Activated naive CD4-positive, alpha-beta T cell treated with anti-CD3 and anti-CD28 coated beads, Interleukin-2, amount 10 ng/mL, durations not matched to agents 7 days and 5 days (primary cell): ENCODE results near the gene KCNK7.

Experiments
- CTCF ChIA-PET: fragments of 350-600 bp; sonication (Branson Sonifier 250); formaldehyde crosslinking; loops from one replicate; lab custom pipeline; 2021; ENCODE audit warnings: antibody characterized with exemption; lab: Charles Lee
- DNase-seq: peaks from one replicate; pipeline ENCODE4 v3.0.0-alpha.2; 2020
- H3K27ac Mint-ChIP-seq: one replicate; pipeline ENCODE4 v1.8.0; 2021; ENCODE audit warnings: mild to moderate bottlenecking, moderate library complexity, mixed read lengths
- H3K27me3 Mint-ChIP-seq: one replicate; pipeline ENCODE4 v1.8.0; 2021; ENCODE audit warnings: mild to moderate bottlenecking, mixed read lengths
- H3K36me3 Mint-ChIP-seq: one replicate; pipeline ENCODE4 v1.8.0; 2021; ENCODE audit warnings: mixed read lengths
- H3K4me1 Mint-ChIP-seq: one replicate; pipeline ENCODE4 v1.8.0; 2021; ENCODE audit warnings: mixed read lengths
- H3K4me3 Mint-ChIP-seq: one replicate; pipeline ENCODE4 v1.8.0; 2021; ENCODE audit warnings: mild to moderate bottlenecking, moderate library complexity, mixed read lengths
- H3K9me3 Mint-ChIP-seq: one replicate; pipeline ENCODE4 v1.8.0; 2021; ENCODE audit warnings: mixed read lengths

Gene KCNK7

DNA sequence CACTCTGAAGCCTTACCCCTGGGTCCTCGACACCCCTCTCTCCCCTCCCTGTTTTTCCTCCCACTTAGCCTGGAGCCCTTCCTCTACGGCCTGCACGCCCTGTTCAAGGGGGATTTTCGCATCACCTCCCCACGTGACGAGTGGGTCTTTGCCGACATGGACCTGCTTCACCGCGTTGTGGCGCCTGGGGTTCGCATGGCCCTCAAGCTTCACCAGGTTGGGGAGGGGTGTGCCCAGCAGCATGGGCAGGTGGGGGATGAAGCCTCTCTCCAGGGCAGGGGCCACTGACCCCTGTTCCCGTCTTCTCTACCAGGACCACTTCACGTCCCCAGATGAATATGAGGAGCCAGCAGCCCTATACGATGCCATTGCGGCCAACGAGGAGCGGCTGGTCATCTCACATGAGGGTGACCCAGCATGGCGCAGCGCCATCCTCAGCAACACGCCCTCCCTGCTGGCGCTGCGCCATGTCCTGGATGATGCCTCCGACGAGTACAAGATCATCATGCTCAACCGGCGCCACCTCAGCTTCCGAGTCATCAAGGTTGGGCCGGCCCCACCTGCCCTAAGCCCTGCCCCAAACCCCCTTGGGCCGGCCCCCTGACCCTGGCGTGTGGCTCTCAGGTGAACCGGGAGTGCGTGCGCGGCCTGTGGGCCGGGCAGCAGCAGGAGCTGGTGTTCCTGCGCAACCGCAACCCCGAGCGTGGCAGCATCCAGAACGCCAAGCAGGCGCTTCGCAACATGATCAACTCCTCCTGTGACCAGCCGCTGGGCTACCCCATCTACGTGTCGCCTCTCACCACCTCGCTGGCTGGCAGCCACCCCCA, 39.5 kb upstream of the KCNK7 start:
- no peak overlapping the region for H3K27ac Mint-ChIP-seq
- CTCF ChIA-PET = no interaction called here
- H3K27me3 Mint-ChIP-seq = no peaks in the 10 kb centered on the region
- H3K36me3 Mint-ChIP-seq = peaks cover 30% of the 10 kb centered on the region
- H3K4me3 Mint-ChIP-seq = no peak overlapping the region
- no peak for DNase-seq
- H3K9me3 Mint-ChIP-seq = no peaks in the 10 kb centered on the region
- peaks cover 46% of the 10 kb centered on the region for H3K4me1 Mint-ChIP-seq

- DNase-seq = no peak
- CTCF ChIA-PET = no interaction called here
- peaks cover 41% of the 10 kb centered on the region for H3K4me1 Mint-ChIP-seq
- H3K9me3 Mint-ChIP-seq = no peaks in the 10 kb centered on the region
- peak overlapping the region; percentile 24 for H3K27ac Mint-ChIP-seq
- no peaks in the 10 kb centered on the region for H3K27me3 Mint-ChIP-seq
- H3K4me3 Mint-ChIP-seq = no peak overlapping the region
- H3K36me3 Mint-ChIP-seq = peaks cover 27% of the 10 kb centered on the region
Observed at GRCh38 chr11:65634440-65634839, 38.8 kb upstream of the KCNK7 start.

- peak overlapping the region; percentile 79 for H3K27ac Mint-ChIP-seq
- DNase-seq = no peak
- H3K4me3 Mint-ChIP-seq = no peak overlapping the region
- CTCF ChIA-PET = no interaction called here
- peaks cover 28% of the 10 kb centered on the region for H3K36me3 Mint-ChIP-seq
- H3K4me1 Mint-ChIP-seq = peaks cover 39% of the 10 kb centered on the region
- no peaks in the 10 kb centered on the region for H3K9me3 Mint-ChIP-seq
- H3K27me3 Mint-ChIP-seq = no peaks in the 10 kb centered on the region
Observed at GRCh38 chr11:65634109-65634436, 38.5 kb upstream of the KCNK7 start.

DNA sequence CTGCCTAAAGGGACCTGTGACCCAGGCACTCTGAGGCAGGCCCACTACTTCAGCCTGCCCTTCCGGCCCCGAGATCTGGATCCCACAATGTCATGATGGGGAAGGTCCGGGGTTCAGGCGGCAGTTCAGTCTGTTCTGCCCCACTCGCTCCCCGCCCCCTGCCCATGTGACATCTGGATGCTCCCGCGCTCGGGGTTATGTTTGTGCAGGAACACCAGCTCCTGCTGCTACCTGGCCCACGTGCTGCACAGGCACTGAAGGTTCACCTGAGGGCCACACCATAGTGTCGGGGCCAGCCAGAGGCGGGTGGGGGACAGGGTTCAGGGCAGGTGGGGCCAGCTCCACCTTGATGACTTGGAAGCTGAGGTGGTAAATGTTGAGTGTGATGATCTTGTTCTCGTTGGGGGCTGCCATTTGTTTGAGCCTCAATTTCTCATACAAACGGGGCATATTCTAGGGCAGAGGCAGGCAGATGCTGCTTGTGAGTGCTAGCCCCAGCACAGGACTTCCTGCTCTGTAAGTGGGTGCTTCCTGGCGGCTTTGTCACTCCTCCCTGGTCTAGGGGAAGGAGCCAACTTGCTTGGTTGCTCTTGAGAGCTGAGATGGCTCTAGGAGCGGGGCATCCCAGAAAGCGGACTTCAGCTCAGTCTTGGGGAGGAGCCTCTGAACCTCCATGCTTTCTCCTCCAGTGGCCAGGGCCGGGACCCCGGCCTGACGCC, 37.9 kb upstream of the KCNK7 start:
- H3K36me3 Mint-ChIP-seq = peaks cover 28% of the 10 kb centered on the region
- peak overlapping the region; percentile 79 for H3K27ac Mint-ChIP-seq
- CTCF ChIA-PET = interaction anchor here (0.8 kb wide), 1 partner anchor 136 kb away, joined by 4 read pairs; no protein-coding TSS in a partner anchor
- H3K9me3 Mint-ChIP-seq = no peaks in the 10 kb centered on the region
- H3K27me3 Mint-ChIP-seq = no peaks in the 10 kb centered on the region
- peaks cover 34% of the 10 kb centered on the region for H3K4me1 Mint-ChIP-seq
- no peak overlapping the region for H3K4me3 Mint-ChIP-seq
- DNase-seq = peak; percentile 48

DNA sequence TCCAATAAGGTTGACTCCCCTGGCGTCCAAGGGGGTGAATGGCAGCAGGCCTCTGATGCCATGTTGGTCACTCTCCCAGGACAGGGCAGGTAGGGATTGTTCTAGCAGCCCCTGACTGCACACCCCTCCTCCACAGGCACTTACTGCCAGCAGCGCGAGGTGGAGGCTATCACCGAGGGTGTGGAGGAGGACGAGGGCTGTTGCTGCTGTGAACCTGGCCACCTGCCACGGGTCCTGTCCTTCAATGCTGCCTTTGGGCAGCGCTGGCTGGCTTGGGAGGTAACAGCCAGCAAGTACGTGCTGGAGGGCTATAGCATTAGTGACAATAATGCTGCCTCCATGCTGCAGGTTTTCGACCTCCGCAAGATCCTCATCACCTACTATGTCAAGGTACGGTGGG, 34.6 kb upstream of the KCNK7 start:
- H3K27ac Mint-ChIP-seq = no peak overlapping the region
- H3K36me3 Mint-ChIP-seq = peaks cover 34% of the 10 kb centered on the region

GRCh38 chr11:65629579-65629978, 34.0 kb upstream of the KCNK7 start:
- Mint-ChIP-seq H3K4me3 (no peak overlapping the region), H3K9me3 (no peaks in the 10 kb centered on the region), H3K27me3 (no peaks in the 10 kb centered on the region), H3K27ac (no peak overlapping the region), H3K36me3 (peaks cover 28% of the 10 kb centered on the region), H3K4me1 (peaks cover 20% of the 10 kb centered on the region)
- no peak for DNase-seq
- CTCF ChIA-PET = no interaction called here

More for the DNA sequence above, 34.6 kb upstream of the KCNK7 start:
- no peak for DNase-seq
- H3K9me3 Mint-ChIP-seq = no peaks in the 10 kb centered on the region
- CTCF ChIA-PET = no interaction called here
- H3K4me3 Mint-ChIP-seq = no peak overlapping the region
- H3K4me1 Mint-ChIP-seq = peaks cover 26% of the 10 kb centered on the region
- H3K27me3 Mint-ChIP-seq = no peaks in the 10 kb centered on the region

GRCh38 chr11:65627202-65627601, 31.6 kb upstream of the KCNK7 start:
- Mint-ChIP-seq H3K27me3 (no peaks in the 10 kb centered on the region), H3K36me3 (peaks cover 29% of the 10 kb centered on the region), H3K4me3 (no peak overlapping the region), H3K4me1 (peaks cover 7% of the 10 kb centered on the region), H3K27ac (no peak overlapping the region), H3K9me3 (no peaks in the 10 kb centered on the region)
- DNase-seq = no peak
- CTCF ChIA-PET = interaction anchor here (2.0 to 2.3 kb wide), 5 partner anchors 12 to 100 kb away, joined by 5 to 21 read pairs (median 12); partner anchors contain the start of gene SIPA1

GRCh38 chr11:65625628-65626342, 30.2 kb upstream of the KCNK7 start:
- Mint-ChIP-seq H3K4me3 (no peak overlapping the region), H3K9me3 (no peaks in the 10 kb centered on the region), H3K4me1 (peaks cover 10% of the 10 kb centered on the region), H3K36me3 (peaks cover 34% of the 10 kb centered on the region), H3K27ac (peak overlapping the region; percentile 69), H3K27me3 (no peaks in the 10 kb centered on the region)
- CTCF ChIA-PET = interaction anchor here (0.7 to 2.3 kb wide), 14 partner anchors 9 to 193 kb away, joined by 3 to 21 read pairs (median 5); partner anchors contain the start of genes KAT5 and SIPA1
- peak; percentile 72 for DNase-seq

DNA sequence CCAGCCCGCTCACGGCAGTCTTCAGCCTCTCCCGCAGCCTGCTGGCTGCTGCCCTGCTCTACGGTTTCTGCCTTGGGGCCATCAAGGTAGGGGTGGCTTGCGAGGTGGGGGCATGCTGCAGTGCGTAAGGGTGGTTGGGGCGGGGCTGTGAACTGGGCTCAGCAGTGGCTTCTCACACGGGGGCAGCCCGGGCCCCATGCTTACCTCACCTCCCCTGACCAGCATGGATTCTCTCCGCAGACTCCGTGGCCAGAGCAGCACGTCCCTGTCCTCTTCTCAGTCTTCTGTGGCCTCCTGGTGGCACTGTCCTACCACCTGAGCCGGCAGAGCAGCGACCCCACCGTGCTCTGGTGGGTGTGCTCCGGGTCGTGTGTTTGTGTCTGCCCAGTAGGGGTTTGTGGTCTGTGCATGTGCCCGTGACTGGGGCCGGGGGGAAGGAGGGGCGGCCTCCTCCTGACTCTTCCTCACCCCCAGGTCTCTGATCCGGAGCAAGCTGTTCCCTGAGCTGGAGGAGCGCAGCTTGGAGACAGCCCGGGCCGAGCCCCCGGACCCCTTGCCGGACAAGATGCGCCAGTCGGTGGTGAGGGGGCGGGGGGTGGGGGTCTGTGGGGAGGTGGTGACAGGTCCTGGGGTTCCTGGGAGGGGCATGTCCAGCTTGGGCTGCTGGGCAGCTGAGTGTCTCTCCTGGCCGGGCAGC, 29.5 kb upstream of the KCNK7 start:
- Mint-ChIP-seq H3K36me3 (peaks cover 32% of the 10 kb centered on the region), H3K27ac (no peak overlapping the region), H3K4me1 (peaks cover 10% of the 10 kb centered on the region), H3K4me3 (no peak overlapping the region), H3K9me3 (no peaks in the 10 kb centered on the region), H3K27me3 (no peaks in the 10 kb centered on the region)
- no peak for DNase-seq
- CTCF ChIA-PET = interaction anchor here (0.7 to 2.3 kb wide), 12 partner anchors 8 to 194 kb away, joined by 3 to 21 read pairs (median 6); partner anchors contain the start of genes KAT5 and SIPA1

DNA sequence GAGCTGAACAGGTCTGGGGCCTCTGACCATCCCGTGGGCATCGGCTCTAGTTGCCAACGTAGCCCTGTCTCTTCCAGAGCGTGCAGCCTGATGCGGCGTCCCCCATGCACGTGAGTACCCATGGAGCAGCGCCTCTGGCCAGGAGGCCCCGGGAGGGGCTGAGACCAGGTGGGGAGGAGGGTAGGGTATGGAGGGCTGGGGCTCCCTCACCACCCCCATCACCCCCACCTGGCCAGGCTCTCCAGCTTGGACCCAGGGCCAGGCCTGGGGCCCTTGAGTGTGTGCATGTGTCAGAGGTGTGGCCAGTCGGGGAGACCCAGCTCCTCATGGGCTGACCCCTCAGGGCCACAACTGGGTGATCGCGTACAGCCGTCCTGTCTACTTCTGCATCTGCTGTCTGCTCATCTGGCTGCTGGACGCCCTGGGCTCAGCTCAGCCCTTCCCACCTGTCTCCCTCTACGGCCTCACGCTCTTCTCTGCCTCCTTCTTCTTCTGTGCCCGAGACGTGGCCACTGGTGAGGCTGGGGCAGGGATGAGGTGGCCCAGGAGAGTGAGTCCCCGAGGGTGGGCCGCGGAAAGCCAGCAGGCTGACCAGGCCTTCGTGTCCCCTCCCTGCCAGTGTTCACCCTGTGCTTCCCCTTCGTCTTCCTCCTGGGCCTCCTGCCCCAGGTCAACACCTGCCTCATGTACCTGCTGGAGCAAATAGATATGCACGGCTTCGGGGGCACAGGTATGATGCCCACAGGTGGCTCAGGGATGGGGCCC, 28.4 kb upstream of the KCNK7 start:
- peaks cover 12% of the 10 kb centered on the region for H3K4me1 Mint-ChIP-seq
- CTCF ChIA-PET = interaction anchor here (0.8 to 1.5 kb wide), 3 partner anchors 9 to 28 kb away, joined by 3 read pairs; partner anchors contain the start of gene SIPA1

GRCh38 chr11:65623177-65623576, 27.6 kb upstream of the KCNK7 start:
- peaks cover 37% of the 10 kb centered on the region for H3K36me3 Mint-ChIP-seq
- no peak overlapping the region for H3K4me3 Mint-ChIP-seq
- H3K4me1 Mint-ChIP-seq = peaks cover 14% of the 10 kb centered on the region
- CTCF ChIA-PET = interaction anchor here (1.4 to 1.5 kb wide), 2 partner anchors 8 to 29 kb away, joined by 3 read pairs; no protein-coding TSS in a partner anchor
- peak overlapping the region; percentile 2 for H3K27ac Mint-ChIP-seq
- H3K9me3 Mint-ChIP-seq = no peaks in the 10 kb centered on the region
- H3K27me3 Mint-ChIP-seq = no peaks in the 10 kb centered on the region
- DNase-seq = no peak

More for the DNA sequence above, 28.4 kb upstream of the KCNK7 start:
- Mint-ChIP-seq H3K4me3 (no peak overlapping the region), H3K27ac (no peak overlapping the region), H3K27me3 (no peaks in the 10 kb centered on the region), H3K9me3 (no peaks in the 10 kb centered on the region), H3K36me3 (peaks cover 36% of the 10 kb centered on the region)
- DNase-seq = no peak

GRCh38 chr11:65622011-65622410, 26.4 kb upstream of the KCNK7 start:
- Mint-ChIP-seq H3K36me3 (peaks cover 34% of the 10 kb centered on the region), H3K4me1 (peaks cover 20% of the 10 kb centered on the region), H3K9me3 (no peaks in the 10 kb centered on the region), H3K4me3 (no peak overlapping the region), H3K27ac (no peak overlapping the region), H3K27me3 (no peaks in the 10 kb centered on the region)
- DNase-seq = no peak
- CTCF ChIA-PET = no interaction called here

- no peaks in the 10 kb centered on the region for H3K9me3 Mint-ChIP-seq
- H3K4me1 Mint-ChIP-seq = peaks cover 25% of the 10 kb centered on the region
- H3K4me3 Mint-ChIP-seq = no peak overlapping the region
- H3K36me3 Mint-ChIP-seq = peaks cover 35% of the 10 kb centered on the region
- no peak for DNase-seq
- H3K27me3 Mint-ChIP-seq = no peaks in the 10 kb centered on the region
- peak overlapping the region; percentile 19 for H3K27ac Mint-ChIP-seq
- CTCF ChIA-PET = no interaction called here
Observed at GRCh38 chr11:65621460-65621859, 25.9 kb upstream of the KCNK7 start.
